Measurements from ENCODE around the gene ATP10B.

The ATP10B gene

GRCh38 chr5:160674901-160675300, 177.1 kb downstream of the ATP10B start:
- no peak for FAIRE-seq

- FAIRE-seq: no peak
Measured at GRCh38 chr5:160672521-160672920, 179.5 kb downstream of the ATP10B start.

GRCh38 chr5:160668356-160668755, 183.7 kb downstream of the ATP10B start:
- no peak for FAIRE-seq

- FAIRE-seq: no peak
Measured at GRCh38 chr5:160667160-160667559, 184.9 kb downstream of the ATP10B start.

- no peak for FAIRE-seq
Measured at GRCh38 chr5:160665460-160665859, 186.6 kb downstream of the ATP10B start.

GRCh38 chr5:160660132-160660531, 191.9 kb downstream of the ATP10B start:
- no peak for FAIRE-seq

GRCh38 chr5:160657622-160658458, 194.2 kb downstream of the ATP10B start:
- no peak for FAIRE-seq

GRCh38 chr5:160657068-160657507, 194.9 kb downstream of the ATP10B start:
- no peak for FAIRE-seq

GRCh38 chr5:160655717-160656116, 196.3 kb downstream of the ATP10B start:
- no peak for FAIRE-seq

GRCh38 chr5:160651692-160652645, 200.0 kb downstream of the ATP10B start:
- FAIRE-seq: no peak

GRCh38 chr5:160649304-160649703, 202.7 kb downstream of the ATP10B start:
- FAIRE-seq: no peak

- FAIRE-seq: no peak
Measured at GRCh38 chr5:160646033-160646432, 206.0 kb downstream of the ATP10B start.

- FAIRE-seq: no peak
Measured at GRCh38 chr5:160643616-160644240, 208.3 kb downstream of the ATP10B start.

GRCh38 chr5:160641405-160641804, 210.6 kb downstream of the ATP10B start:
- no peak for FAIRE-seq

- no peak for FAIRE-seq
Measured at GRCh38 chr5:160640406-160640805, 211.6 kb downstream of the ATP10B start.

GRCh38 chr5:160638161-160638742, 213.8 kb downstream of the ATP10B start:
- no peak for FAIRE-seq

GRCh38 chr5:160637357-160638090, 214.5 kb downstream of the ATP10B start:
- FAIRE-seq: no peak

- no peak for FAIRE-seq
Measured at GRCh38 chr5:160635663-160636062, 216.3 kb downstream of the ATP10B start.

- FAIRE-seq: no peak
Measured at GRCh38 chr5:160635046-160635445, 217.0 kb downstream of the ATP10B start.

GRCh38 chr5:160629003-160629402, 223.0 kb downstream of the ATP10B start:
- FAIRE-seq: no peak

GRCh38 chr5:160628619-160628968, 223.4 kb downstream of the ATP10B start:
- no peak for FAIRE-seq

All from G401.6 (cell line).